ENCODE data around the gene SNAI3. TPM values are rescaled to one million over a fixed set of nuclear protein-coding genes. Genes with fewer than 3 reads are reported as not detected.

Gene SNAI3
- total RNA-seq, 4 donors from 2014 or later: 0.14 to 0.43 TPM; not detected in 2

DNA sequence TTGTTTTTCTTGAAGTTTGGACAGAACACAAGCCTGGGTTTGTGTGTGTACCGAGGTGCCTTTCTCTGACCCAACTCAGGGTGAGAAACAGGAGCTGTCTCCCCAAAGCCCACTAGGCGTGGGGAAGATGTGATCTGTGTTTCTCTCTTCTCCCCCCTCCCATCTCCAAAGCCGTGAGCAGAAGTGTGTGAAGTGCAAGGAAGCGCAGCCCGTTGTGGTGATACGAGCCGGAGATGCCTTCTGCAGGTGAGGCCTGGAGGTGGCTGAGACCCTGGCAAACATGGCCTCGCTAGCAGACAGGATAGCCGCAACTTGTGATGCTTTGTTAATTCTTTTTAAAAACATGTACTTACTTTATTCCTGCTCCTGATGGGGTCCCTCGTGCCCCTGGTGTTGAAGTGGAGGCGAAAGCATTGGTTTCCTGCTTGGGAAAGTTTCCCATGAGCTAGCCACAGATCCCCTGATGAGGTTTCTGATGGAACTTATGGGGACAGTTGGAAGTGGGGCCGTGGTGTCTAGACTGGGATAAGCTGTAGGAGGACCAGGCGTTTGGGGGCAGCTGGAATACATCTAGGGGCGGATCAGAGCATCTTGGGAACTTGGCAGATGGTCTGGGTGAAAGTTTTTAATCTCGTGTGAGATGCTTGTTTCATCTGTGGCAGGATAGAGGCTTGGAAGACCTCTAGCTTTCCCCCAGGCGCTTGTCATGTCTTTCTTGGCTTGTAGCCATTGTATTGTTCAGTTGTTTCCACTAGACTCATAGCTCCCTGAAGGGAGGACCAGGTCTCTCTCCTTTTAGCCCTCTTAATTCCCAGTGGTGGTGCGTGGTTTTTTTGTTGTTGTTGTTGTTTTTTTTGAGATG lies 20.9 kb upstream of the SNAI3 start:
- peak overlapping the region; percentile 70 to 73 for H3K27ac ChIP-seq
- intact Hi-C loops (cut with DNase I; ENCODE audit: low total_unique reads): no loop called here

GRCh38 chr16:88706229-88706964 lies 20.1 kb upstream of the SNAI3 start, which contains the start of the genes CTU2 and RNF166:
CTU2 (plus strand) TSS chr16:88706503; CDS start chr16:88706531, 28 bp downstream.
RNF166 (minus strand) TSS chr16:88706408; CDS start chr16:88706325, 83 bp downstream.
- H3K27ac ChIP-seq: peak within 1 kb of the TSS; percentile 70 to 73
- intact Hi-C loops (cut with DNase I; ENCODE audit: low total_unique reads): no loop called here
- TF ChIP-seq, protein P1, sequence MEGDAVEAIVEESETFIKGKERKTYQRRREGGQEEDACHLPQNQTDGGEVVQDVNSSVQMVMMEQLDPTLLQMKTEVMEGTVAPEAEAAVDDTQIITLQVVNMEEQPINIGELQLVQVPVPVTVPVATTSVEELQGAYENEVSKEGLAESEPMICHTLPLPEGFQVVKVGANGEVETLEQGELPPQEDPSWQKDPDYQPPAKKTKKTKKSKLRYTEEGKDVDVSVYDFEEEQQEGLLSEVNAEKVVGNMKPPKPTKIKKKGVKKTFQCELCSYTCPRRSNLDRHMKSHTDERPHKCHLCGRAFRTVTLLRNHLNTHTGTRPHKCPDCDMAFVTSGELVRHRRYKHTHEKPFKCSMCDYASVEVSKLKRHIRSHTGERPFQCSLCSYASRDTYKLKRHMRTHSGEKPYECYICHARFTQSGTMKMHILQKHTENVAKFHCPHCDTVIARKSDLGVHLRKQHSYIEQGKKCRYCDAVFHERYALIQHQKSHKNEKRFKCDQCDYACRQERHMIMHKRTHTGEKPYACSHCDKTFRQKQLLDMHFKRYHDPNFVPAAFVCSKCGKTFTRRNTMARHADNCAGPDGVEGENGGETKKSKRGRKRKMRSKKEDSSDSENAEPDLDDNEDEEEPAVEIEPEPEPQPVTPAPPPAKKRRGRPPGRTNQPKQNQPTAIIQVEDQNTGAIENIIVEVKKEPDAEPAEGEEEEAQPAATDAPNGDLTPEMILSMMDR (IDR thresholded peaks at IDR 0.05): peak in 1 of 4 experiments; percentile 21
- peak; percentile 87 to 92 for TF ChIP-seq POLR2A (IDR thresholded peaks at IDR 0.05)
- DNase-seq: peak; percentile 85 to 88
- H3K4me1 ChIP-seq: peaks cover 5 to 16% of the 10 kb centered on the region in 2 donors
- no peaks in the 10 kb centered on the region for H3K27me3 ChIP-seq
- peak within 1 kb of the TSS; percentile 50 to 94 for H3K4me3 ChIP-seq
- H3K9me3 ChIP-seq: no peaks in the 10 kb centered on the region
- no peaks in the 10 kb centered on the region for H3K36me3 ChIP-seq

More for the DNA sequence above, 20.9 kb upstream of the SNAI3 start:
- H3K4me1 ChIP-seq: peaks cover 5 to 16% of the 10 kb centered on the region in 2 donors
- H3K4me3 ChIP-seq: peak overlapping the region; percentile 50 to 94
- H3K27me3 ChIP-seq: no peaks in the 10 kb centered on the region
- H3K36me3 ChIP-seq: no peaks in the 10 kb centered on the region
- TF ChIP-seq, protein P1 (IDR thresholded peaks at IDR 0.05): no peak
- no peak for TF ChIP-seq POLR2A (IDR thresholded peaks at IDR 0.05)
- DNase-seq: no peak
- H3K9me3 ChIP-seq: no peaks in the 10 kb centered on the region

DNA sequence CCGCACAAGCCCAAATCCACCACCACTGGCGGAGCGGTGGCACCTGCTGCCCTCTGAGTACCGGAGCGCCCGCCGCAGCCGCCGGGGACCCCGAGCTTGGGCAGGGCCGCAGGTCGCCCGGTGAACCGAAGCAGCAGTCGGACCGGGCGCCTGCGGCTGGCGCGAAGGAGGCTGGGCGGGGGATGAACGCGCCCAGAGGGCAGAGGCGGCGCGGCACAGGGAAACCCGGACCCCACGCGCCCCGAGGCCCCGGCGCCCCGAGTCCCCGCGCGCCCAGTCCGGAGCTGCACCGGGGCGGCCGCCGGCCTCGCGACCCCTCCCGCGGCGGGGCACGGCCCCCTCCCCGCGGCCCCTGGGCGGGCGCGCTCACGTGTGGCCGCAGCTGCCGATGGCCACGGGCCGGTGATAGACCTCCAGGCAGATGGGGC lies 19.5 kb upstream of the SNAI3 start:
- H3K36me3 ChIP-seq: no peaks in the 10 kb centered on the region
- peak overlapping the region; percentile 50 to 94 for H3K4me3 ChIP-seq
- intact Hi-C loops (cut with DNase I; ENCODE audit: low total_unique reads): no loop called here
- peaks cover 5 to 16% of the 10 kb centered on the region in 2 donors for H3K4me1 ChIP-seq
- H3K9me3 ChIP-seq: no peaks in the 10 kb centered on the region
- no peak for DNase-seq
- H3K27me3 ChIP-seq: no peaks in the 10 kb centered on the region
- TF ChIP-seq POLR2A (IDR thresholded peaks at IDR 0.05): no peak
- TF ChIP-seq, protein P1 (IDR thresholded peaks at IDR 0.05): no peak
- H3K27ac ChIP-seq: peak overlapping the region; percentile 70 to 73

GRCh38 chr16:88705076-88705684 lies 18.9 kb upstream of the SNAI3 start:
- no peak for DNase-seq
- intact Hi-C loops (cut with DNase I; ENCODE audit: low total_unique reads): no loop called here
- H3K36me3 ChIP-seq: no peaks in the 10 kb centered on the region
- H3K4me1 ChIP-seq: peaks cover 5 to 16% of the 10 kb centered on the region in 2 donors
- peak overlapping the region; percentile 50 to 94 for H3K4me3 ChIP-seq
- H3K27ac ChIP-seq: peak overlapping the region; percentile 70 to 73
- TF ChIP-seq POLR2A (IDR thresholded peaks at IDR 0.05): no peak
- TF ChIP-seq, protein P1 (IDR thresholded peaks at IDR 0.05): no peak
- H3K9me3 ChIP-seq: no peaks in the 10 kb centered on the region
- H3K27me3 ChIP-seq: no peaks in the 10 kb centered on the region

All from uterus (tissue), 4 donors.